ENCODE measurements around the gene SORCS2.

- TF ChIP-seq POLR2A (IDR thresholded peaks at IDR 0.05; ENCODE audit: low read length) (no peak), GATA1 (IDR thresholded peaks at IDR 0.05; ENCODE audit: low read depth, low read length) (no peak)
Measured at GRCh38 chr4:7750972-7751371, 558.6 kb downstream of the SORCS2 start.
